DOHH2 (cell line): ENCODE data around the gene ALK.

Experiments
- CTCF ChIP-seq: fragments of 200-600 bp; sonication (generic); IDR thresholded peaks from one replicate; pipeline ENCODE4 v1.5.1; 2014; ENCODE audit warnings: antibody characterized with exemption, mild to moderate bottlenecking, low read depth, low read length; ENCODE audit not compliant: poor library complexity, severe bottlenecking
- EZH2phosphoT487 ChIP-seq: fragments of 200-600 bp; sonication (generic); IDR thresholded peaks from 2 replicates; pipeline ENCODE4 v1.6.1; 2017; ENCODE audit warnings: borderline replicate concordance, mild to moderate bottlenecking, antibody characterized with exemption, low read length, moderate library complexity, mixed read lengths

- TF ChIP-seq EZH2phosphoT487: no peak
- no peak for TF ChIP-seq CTCF
These were observed 746.4 kb downstream of the ALK start for GRCh38 chr2:29174937-29175336.
